BLaER1 treated with 17β-estradiol and CSF1 and Interleukin-3, amounts not matched to agents 10 nM and 100 nM (cell line): ENCODE results near the gene REEP3.
A peak's percentile ranks its signal among the peaks of the same experiment; 100 is the strongest.

Experiments
- H3K27ac ChIP-seq, 11 experiments: shearing (Covaris generic); formaldehyde crosslinking; 2 replicates each; pipeline ENCODE4 v1.8.1; 2022
- H3K27me3 ChIP-seq, 11 experiments: shearing (Covaris generic); formaldehyde crosslinking; 2 replicates each; pipeline ENCODE4 v1.8.1; 2022
- H3K36me3 ChIP-seq, 11 experiments: shearing (Covaris generic); formaldehyde crosslinking; 2 replicates each; pipeline ENCODE4 v1.8.1; 2022
- H3K4me1 ChIP-seq, 10 experiments: shearing (Covaris generic); formaldehyde crosslinking; 2 replicates each; pipeline ENCODE4 v1.8.1; 2022
- H3K4me2 ChIP-seq, 11 experiments: shearing (Covaris generic); formaldehyde crosslinking; 2 replicates each; pipeline ENCODE4 v1.8.1; 2022
- H3K4me3 ChIP-seq, 10 experiments: shearing (Covaris generic); formaldehyde crosslinking; 2 replicates each; pipeline ENCODE4 v1.8.1; 2022
- H3K9ac ChIP-seq, 11 experiments: shearing (Covaris generic); formaldehyde crosslinking; 2 replicates each; pipeline ENCODE4 v1.8.1; 2022
- H3K9me3 ChIP-seq, 11 experiments: shearing (Covaris generic); formaldehyde crosslinking; replicated peaks in 1 of 11; 2 replicates each; pipeline ENCODE4 v1.8.1; 2022
- H4K20me1 ChIP-seq, 11 experiments: shearing (Covaris generic); formaldehyde crosslinking; 2 replicates each; pipeline ENCODE4 v1.8.1; 2022
- Cebpa-rat ChIP-seq, 11 experiments: shearing (Covaris generic); IDR thresholded peaks; 2 replicates each; pipeline ENCODE4 v1.8.1; 2022

Gene REEP3

DNA sequence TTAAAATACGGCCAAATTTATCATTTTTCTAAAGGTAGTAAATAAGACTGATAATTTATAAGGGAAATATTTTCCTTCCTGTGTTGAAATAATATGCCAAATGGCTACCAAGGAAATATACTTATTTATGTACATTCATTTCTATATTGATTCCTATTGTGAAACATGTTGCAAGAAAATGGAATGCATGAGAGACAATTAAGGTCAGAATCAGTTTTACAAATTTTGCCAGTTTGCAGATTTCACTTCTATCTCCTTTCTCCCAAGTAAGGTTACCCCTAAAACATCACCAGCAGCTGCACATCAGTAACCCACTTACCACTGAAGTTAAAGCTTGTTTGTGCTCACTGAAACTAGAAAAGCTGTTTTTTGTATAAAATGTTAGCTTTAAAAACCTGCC is 19.2 kb upstream of the REEP3 start:
- H3K9me3 ChIP-seq = peaks cover 0 to 6% (median 0%) of the 10 kb centered on the region in 11 experiments; a peak in 4 of 22 replicates
- TF ChIP-seq Cebpa-rat (IDR thresholded peaks at IDR 0.05) = no peak
- no peak overlapping the region for H3K27ac ChIP-seq

GRCh38 chr10:63502832-63503231 is 18.4 kb upstream of the REEP3 start:
- Histone ChIP-seq H3K9ac (no peak overlapping the region), H3K36me3 (peaks cover 0 to 30% (median 16%) of the 10 kb centered on the region in 11 experiments; a peak in 15 of 22 replicates), H3K27ac (no peak overlapping the region)

More for the DNA sequence above, 19.2 kb upstream of the REEP3 start:
- no peak overlapping the region for H3K4me3 ChIP-seq
- H3K27me3 ChIP-seq = no peaks in the 10 kb centered on the region
- H3K36me3 ChIP-seq = peaks cover 0 to 25% (median 16%) of the 10 kb centered on the region in 11 experiments; a peak in 14 of 22 replicates
- H3K4me2 ChIP-seq = no peak overlapping the region
- H3K4me1 ChIP-seq = peaks cover 5 to 25% (median 12%) of the 10 kb centered on the region in 10 experiments; a peak in 17 of 20 replicates
- H4K20me1 ChIP-seq = peaks cover 15 to 86% (median 62%) of the 10 kb centered on the region in 11 experiments; a peak in 19 of 22 replicates
- H3K9ac ChIP-seq = no peak overlapping the region

DNA sequence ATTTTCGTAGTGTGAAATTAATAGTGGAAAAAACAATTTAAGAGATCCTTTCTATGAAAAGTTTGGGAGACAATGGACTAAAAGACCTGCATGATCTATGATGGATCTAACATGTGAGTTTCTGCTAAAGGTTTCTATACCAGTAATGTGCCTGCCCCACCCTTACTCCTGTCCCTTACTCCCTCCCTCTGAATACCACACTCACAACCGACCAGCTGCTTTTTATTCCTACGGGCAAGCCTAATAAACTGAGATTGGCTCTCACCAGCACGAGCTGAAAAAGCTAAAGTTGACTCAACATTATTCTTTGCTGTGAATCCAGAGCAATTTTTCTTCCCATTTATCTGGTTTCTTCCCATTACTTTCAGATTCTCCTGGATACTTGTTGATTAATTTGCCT is 17.8 kb upstream of the REEP3 start:
- Histone ChIP-seq H3K27ac (no peak overlapping the region), H4K20me1 (peaks cover 15 to 85% (median 56%) of the 10 kb centered on the region in 11 experiments; a peak in 19 of 22 replicates), H3K27me3 (no peaks in the 10 kb centered on the region), H3K4me2 (no peak overlapping the region), H3K9me3 (peaks cover 0 to 6% (median 0%) of the 10 kb centered on the region in 11 experiments; a peak in 5 of 22 replicates), H3K9ac (no peak overlapping the region), H3K36me3 (peaks cover 0 to 33% (median 16%) of the 10 kb centered on the region in 11 experiments; a peak in 15 of 22 replicates), H3K4me1 (peaks cover 0 to 17% (median 5%) of the 10 kb centered on the region in 10 experiments; a peak in 13 of 20 replicates), H3K4me3 (no peak overlapping the region)
- TF ChIP-seq Cebpa-rat (IDR thresholded peaks at IDR 0.05) = no peak

More at GRCh38 chr10:63502832-63503231, 18.4 kb upstream of the REEP3 start:
- Histone ChIP-seq H3K4me3 (no peak overlapping the region), H3K27me3 (no peaks in the 10 kb centered on the region), H4K20me1 (peaks cover 15 to 85% (median 60%) of the 10 kb centered on the region in 11 experiments; a peak in 19 of 22 replicates), H3K4me1 (peaks cover 3 to 19% (median 6%) of the 10 kb centered on the region in 10 experiments; a peak in 16 of 20 replicates), H3K4me2 (no peak overlapping the region), H3K9me3 (peaks cover 0 to 6% (median 0%) of the 10 kb centered on the region in 11 experiments; a peak in 4 of 22 replicates)
- TF ChIP-seq Cebpa-rat (IDR thresholded peaks at IDR 0.05) = no peak

DNA sequence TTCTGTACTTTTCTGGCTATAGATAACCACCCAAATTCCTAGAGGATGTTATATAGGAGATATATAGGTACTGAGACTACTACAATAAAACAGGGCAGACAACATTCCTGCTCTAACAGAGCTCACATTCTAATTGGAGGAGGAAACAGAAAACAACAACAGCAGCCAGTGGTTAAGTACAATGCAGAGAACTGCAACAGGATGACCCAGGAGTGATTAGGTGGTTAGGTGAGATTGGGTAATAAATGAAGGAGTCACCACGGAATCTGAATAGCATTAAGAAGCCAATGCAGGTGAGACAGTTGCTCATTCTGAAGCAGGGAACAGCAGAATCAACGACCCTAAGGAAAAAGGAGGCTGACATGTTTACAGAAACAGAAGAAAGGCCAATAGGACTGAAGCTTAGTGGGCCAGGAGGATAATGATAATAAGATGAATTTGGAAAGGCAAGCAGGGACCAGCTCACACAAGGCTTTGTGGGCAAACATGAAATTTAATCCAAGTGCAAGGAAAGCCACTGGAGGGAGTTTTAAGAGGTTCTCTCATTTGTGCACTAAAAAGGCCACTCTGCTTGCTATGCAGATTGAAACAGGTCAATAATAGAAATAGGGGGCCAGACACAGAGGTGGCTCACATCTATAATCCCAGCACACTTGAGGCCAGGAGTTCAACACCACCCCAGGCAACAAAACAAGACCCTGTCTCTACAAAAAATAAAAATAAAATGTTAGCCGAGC is 16.9 kb upstream of the REEP3 start:
- Histone ChIP-seq H3K4me2 (no peak overlapping the region), H3K9me3 (peaks cover 0 to 8% (median 3%) of the 10 kb centered on the region in 11 experiments; a peak in 6 of 22 replicates)
- TF ChIP-seq Cebpa-rat (IDR thresholded peaks at IDR 0.05) = no peak

GRCh38 chr10:63505562-63505961 is 15.6 kb upstream of the REEP3 start:
- Histone ChIP-seq H3K4me3 (no peak overlapping the region), H3K36me3 (peaks cover 0 to 29% (median 10%) of the 10 kb centered on the region in 11 experiments; a peak in 14 of 22 replicates), H3K27ac (no peak overlapping the region), H3K27me3 (no peaks in the 10 kb centered on the region), H3K9me3 (peaks cover 0 to 18% (median 4%) of the 10 kb centered on the region in 11 experiments; a peak in 4 of 22 replicates), H4K20me1 (peaks cover 15 to 80% (median 56%) of the 10 kb centered on the region in 11 experiments; a peak in 19 of 22 replicates), H3K4me1 (peaks cover 0 to 17% (median 3%) of the 10 kb centered on the region in 10 experiments; a peak in 10 of 20 replicates), H3K9ac (no peak overlapping the region), H3K4me2 (peak overlapping the region in 1 of 11 experiments; percentile 42; a peak in 2 of 22 replicates)
- TF ChIP-seq Cebpa-rat (IDR thresholded peaks at IDR 0.05) = no peak

More for the DNA sequence above, 16.9 kb upstream of the REEP3 start:
- Histone ChIP-seq H3K36me3 (peaks cover 0 to 35% (median 16%) of the 10 kb centered on the region in 11 experiments; a peak in 16 of 22 replicates), H3K4me3 (no peak overlapping the region), H3K4me1 (peaks cover 0 to 17% (median 5%) of the 10 kb centered on the region in 10 experiments; a peak in 13 of 20 replicates), H4K20me1 (peaks cover 15 to 82% (median 56%) of the 10 kb centered on the region in 11 experiments; a peak in 19 of 22 replicates), H3K9ac (no peak overlapping the region), H3K27ac (no peak overlapping the region), H3K27me3 (no peaks in the 10 kb centered on the region)

DNA sequence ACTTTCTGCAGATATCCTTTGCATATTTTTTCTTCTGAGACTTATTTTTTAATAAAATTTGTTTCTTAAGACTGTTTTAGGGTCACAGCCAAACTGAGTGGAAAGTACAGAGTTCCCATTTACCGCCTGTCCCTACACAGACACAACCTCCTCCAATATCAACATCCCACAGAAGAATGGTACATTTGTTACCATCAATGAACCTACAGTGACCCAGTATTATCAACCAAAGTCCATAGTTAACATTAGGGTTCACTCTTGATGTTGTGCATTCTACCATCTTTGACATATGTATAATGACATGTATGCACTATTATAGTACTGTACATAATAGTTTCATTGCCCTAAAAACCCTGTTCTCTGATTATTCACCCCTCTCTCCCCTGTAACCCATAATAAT is 14.6 kb upstream of the REEP3 start:
- peaks cover 0 to 38% (median 13%) of the 10 kb centered on the region in 11 experiments; a peak in 16 of 22 replicates for H3K36me3 ChIP-seq
- H4K20me1 ChIP-seq = peaks cover 15 to 73% (median 55%) of the 10 kb centered on the region in 11 experiments; a peak in 19 of 22 replicates
- H3K4me2 ChIP-seq = peak overlapping the region in 5 of 11 experiments; percentile 5 to 50 (median 30); a peak in 8 of 22 replicates

GRCh38 chr10:63515002-63515763 is 6.0 kb upstream of the REEP3 start:
- peak overlapping the region; percentile 46 to 74 (median 68) for H3K27ac ChIP-seq
- peaks cover 14 to 44% (median 35%) of the 10 kb centered on the region in 11 experiments for H3K9me3 ChIP-seq
- peaks cover 29 to 63% (median 56%) of the 10 kb centered on the region in 11 experiments; a peak in 21 of 22 replicates for H4K20me1 ChIP-seq
- H3K9ac ChIP-seq = peak overlapping the region in 10 of 11 experiments; percentile 5 to 78 (median 44); a peak in 18 of 22 replicates
- H3K27me3 ChIP-seq = no peaks in the 10 kb centered on the region
- no peak for TF ChIP-seq Cebpa-rat (IDR thresholded peaks at IDR 0.05)
- peaks cover 0 to 46% (median 29%) of the 10 kb centered on the region in 11 experiments; a peak in 15 of 22 replicates for H3K36me3 ChIP-seq
- peak overlapping the region; percentile 34 to 86 (median 69) for H3K4me2 ChIP-seq
- peaks cover 42 to 65% (median 56%) of the 10 kb centered on the region in 10 experiments for H3K4me1 ChIP-seq
- peak overlapping the region in 5 of 10 experiments; percentile 2 to 42 (median 39); a peak in 6 of 20 replicates for H3K4me3 ChIP-seq

More for the DNA sequence above, 14.6 kb upstream of the REEP3 start:
- no peak overlapping the region for H3K4me3 ChIP-seq
- no peak overlapping the region for H3K9ac ChIP-seq
- H3K27ac ChIP-seq = no peak overlapping the region
- H3K9me3 ChIP-seq = peaks cover 0 to 28% (median 9%) of the 10 kb centered on the region in 11 experiments; a peak in 15 of 22 replicates
- no peaks in the 10 kb centered on the region for H3K27me3 ChIP-seq
- H3K4me1 ChIP-seq = peaks cover 0 to 17% (median 3%) of the 10 kb centered on the region in 10 experiments; a peak in 10 of 20 replicates
- TF ChIP-seq Cebpa-rat (IDR thresholded peaks at IDR 0.05) = no peak

DNA sequence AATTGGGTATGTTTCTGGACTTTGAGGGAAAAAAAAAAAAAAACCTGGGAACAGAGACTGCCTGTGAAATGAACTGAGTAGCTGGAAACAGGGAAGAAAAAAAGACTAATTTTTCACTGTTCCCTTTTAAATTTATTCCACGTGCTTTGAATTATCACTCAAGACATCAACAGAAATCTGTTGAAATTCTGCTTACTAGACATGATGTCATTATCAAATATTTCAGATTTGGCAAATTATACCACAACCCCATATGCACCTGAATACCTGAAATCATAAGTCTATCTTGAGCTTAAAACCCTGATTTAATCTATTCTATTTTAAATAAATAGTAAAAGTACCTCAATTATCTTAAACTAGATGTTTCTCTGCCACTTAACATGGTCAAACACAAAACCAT is 5.0 kb upstream of the REEP3 start:
- Histone ChIP-seq H3K4me3 (no peak overlapping the region), H3K9ac (no peak overlapping the region; a peak in 1 of 22 replicates), H4K20me1 (peaks cover 29 to 69% (median 63%) of the 10 kb centered on the region in 11 experiments; a peak in 21 of 22 replicates), H3K4me2 (peak overlapping the region; percentile 32 to 86 (median 69); a peak in 18 of 22 replicates), H3K4me1 (peaks cover 43 to 69% (median 60%) of the 10 kb centered on the region in 10 experiments), H3K36me3 (peaks cover 0 to 35% (median 25%) of the 10 kb centered on the region in 11 experiments; a peak in 15 of 22 replicates), H3K9me3 (peaks cover 14 to 35% (median 31%) of the 10 kb centered on the region in 11 experiments), H3K27me3 (no peaks in the 10 kb centered on the region), H3K27ac (peak overlapping the region in 5 of 11 experiments; percentile 46 to 73 (median 61); a peak in 8 of 22 replicates)
- TF ChIP-seq Cebpa-rat (IDR thresholded peaks at IDR 0.05) = no peak
